Central memory CD8-positive, alpha-beta T cell (primary cell): ENCODE measurements around the gene IL21R.
A peak's percentile ranks its signal among the peaks of the same experiment; 100 is the strongest.
"Not testable (repeated sequence)": the region's sequence is repeated elsewhere in the genome, so short reads cannot be mapped to it uniquely, and the experiment has no call there.

ENCODE experiments used
- ATAC-seq: fragments of 150-1000 bp; cut with Tn5 transposase; replicated peaks from 2 replicates; pipeline ENCODE4 v1.10.0; 2022; ENCODE audit warnings: mild to moderate bottlenecking, moderate FRiP score, moderate number of reproducible peaks; ENCODE audit not compliant: poor library complexity, severe bottlenecking; ENCODE audit errors: extremely low read depth
- DNase-seq, 2 donors: peaks; one replicate each; pipeline ENCODE4 v3.0.0; 2021; ENCODE audit warnings: low spot score in 2 of 2
- H3K27ac Mint-ChIP-seq: one replicate; pipeline ENCODE4 v1.8.0; 2022; ENCODE audit warnings: low read depth, mild to moderate bottlenecking, moderate library complexity, mixed read lengths
- H3K27me3 Mint-ChIP-seq: one replicate; pipeline ENCODE4 v1.8.0; 2022; ENCODE audit warnings: mixed read lengths
- H3K36me3 Mint-ChIP-seq: one replicate; pipeline ENCODE4 v1.8.0; 2022; ENCODE audit warnings: mild to moderate bottlenecking, moderate library complexity, mixed read lengths; ENCODE audit not compliant: insufficient read depth
- H3K4me1 Mint-ChIP-seq: one replicate; pipeline ENCODE4 v1.8.0; 2022; ENCODE audit warnings: mixed read lengths
- H3K4me3 Mint-ChIP-seq: one replicate; pipeline ENCODE4 v1.8.0; 2022; ENCODE audit warnings: mild to moderate bottlenecking, moderate library complexity, mixed read lengths
- H3K9me3 Mint-ChIP-seq: one replicate; pipeline ENCODE4 v1.8.0; 2022; ENCODE audit warnings: mixed read lengths

IL21R gene

DNA sequence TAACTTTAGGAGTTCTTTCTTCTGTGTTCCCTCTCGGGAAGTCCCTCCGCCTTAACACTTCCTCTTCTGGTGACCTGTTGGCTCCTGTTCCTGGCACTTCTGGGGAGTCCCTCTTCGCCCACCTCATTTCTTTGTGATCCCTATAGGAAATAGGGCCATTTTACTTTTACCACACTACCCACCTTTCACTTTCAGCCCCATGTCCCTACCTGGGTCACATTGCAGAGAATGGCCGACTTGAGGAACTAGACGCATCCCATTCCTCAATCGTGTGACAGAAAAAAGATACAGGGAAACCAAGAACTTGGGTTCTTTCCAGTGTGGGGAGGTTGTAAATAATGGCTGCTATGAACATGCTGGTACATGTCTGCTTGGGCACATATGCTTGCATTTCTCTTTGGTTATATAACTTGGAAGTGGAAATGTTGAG lies 6.6 kb downstream of the IL21R start:
- H3K4me1 Mint-ChIP-seq, result peaks cover 80% of the 10 kb centered on the region
- no peaks in the 10 kb centered on the region for H3K27me3 Mint-ChIP-seq
- no peaks in the 10 kb centered on the region for H3K9me3 Mint-ChIP-seq
- peak overlapping the region; percentile 98 for H3K4me3 Mint-ChIP-seq
- ATAC-seq (no peak), DNase-seq (no peak)
- peak overlapping the region; percentile 100 for H3K27ac Mint-ChIP-seq
- peaks cover 49% of the 10 kb centered on the region for H3K36me3 Mint-ChIP-seq

DNA sequence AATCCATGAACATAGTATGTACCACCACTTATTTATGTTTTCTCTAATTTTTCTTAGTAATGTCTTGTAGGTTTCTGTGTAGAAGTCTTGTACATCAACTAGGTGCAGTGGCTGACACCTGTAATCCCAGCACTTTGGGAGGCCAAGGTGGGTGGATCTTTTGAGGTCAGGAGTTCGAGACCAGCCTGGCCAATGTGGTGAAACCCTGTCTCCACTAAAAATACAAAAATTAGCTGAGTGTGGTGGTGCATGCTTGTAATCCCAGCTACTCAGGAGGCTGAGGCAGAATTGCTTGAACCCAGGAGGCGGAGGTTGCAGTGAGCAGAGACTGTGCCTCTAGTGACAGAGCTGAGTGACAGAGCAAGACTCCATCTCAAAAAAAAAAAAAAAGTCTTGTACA lies 8.0 kb downstream of the IL21R start:
- H3K27ac Mint-ChIP-seq, H3K4me3 Mint-ChIP-seq, H3K27me3 Mint-ChIP-seq, ATAC-seq, H3K9me3 Mint-ChIP-seq: not testable (repeated sequence)
- peak in 1 of 2 donors; percentile 8 for DNase-seq
- peaks cover 43% of the 10 kb centered on the region for H3K36me3 Mint-ChIP-seq
- H3K4me1 Mint-ChIP-seq, result peaks cover 79% of the 10 kb centered on the region

- Mint-ChIP-seq H3K27ac (no peak overlapping the region), H3K4me3 (peak overlapping the region; percentile 11), H3K36me3 (peaks cover 41% of the 10 kb centered on the region), H3K9me3 (no peaks in the 10 kb centered on the region), H3K4me1 (peaks cover 80% of the 10 kb centered on the region), H3K27me3 (no peaks in the 10 kb centered on the region)
- no peak for ATAC-seq
- DNase-seq, result no peak
Observed at GRCh38 chr16:27410761-27411160, 8.8 kb downstream of the IL21R start.

- Mint-ChIP-seq H3K9me3 (no peaks in the 10 kb centered on the region), H3K27ac (peak overlapping the region; percentile 1), H3K27me3 (no peaks in the 10 kb centered on the region), H3K4me1 (peaks cover 59% of the 10 kb centered on the region), H3K36me3 (peaks cover 42% of the 10 kb centered on the region), H3K4me3 (peak overlapping the region; percentile 33)
- DNase-seq (no peak), ATAC-seq (no peak)
Observed at GRCh38 chr16:27413956-27414355, 12.0 kb downstream of the IL21R start.

GRCh38 chr16:27414788-27415431 lies 12.9 kb downstream of the IL21R start:
- DNase-seq, result no peak
- Mint-ChIP-seq H3K4me3 (no peak overlapping the region), H3K27ac (peak overlapping the region; percentile 1), H3K36me3 (peaks cover 48% of the 10 kb centered on the region), H3K9me3 (no peaks in the 10 kb centered on the region), H3K27me3 (no peaks in the 10 kb centered on the region), H3K4me1 (peaks cover 63% of the 10 kb centered on the region)
- no peak for ATAC-seq

GRCh38 chr16:27417047-27417671 lies 15.2 kb downstream of the IL21R start:
- peaks cover 47% of the 10 kb centered on the region for H3K36me3 Mint-ChIP-seq
- H3K4me1 Mint-ChIP-seq, result peaks cover 55% of the 10 kb centered on the region
- ATAC-seq (no peak), DNase-seq (peak in 1 of 2 donors; percentile 9)
- no peaks in the 10 kb centered on the region for H3K27me3 Mint-ChIP-seq
- no peak overlapping the region for H3K4me3 Mint-ChIP-seq
- H3K9me3 Mint-ChIP-seq, result peaks cover 7% of the 10 kb centered on the region
- peak overlapping the region; percentile 63 for H3K27ac Mint-ChIP-seq

- Mint-ChIP-seq H3K4me1 (peaks cover 48% of the 10 kb centered on the region), H3K27ac (peak overlapping the region; percentile 77), H3K36me3 (peaks cover 44% of the 10 kb centered on the region), H3K4me3 (peak overlapping the region; percentile 22), H3K27me3 (no peaks in the 10 kb centered on the region), H3K9me3 (peaks cover 12% of the 10 kb centered on the region)
- DNase-seq, result no peak
- no peak for ATAC-seq
Observed at GRCh38 chr16:27421961-27422740, 20.2 kb downstream of the IL21R start.

DNA sequence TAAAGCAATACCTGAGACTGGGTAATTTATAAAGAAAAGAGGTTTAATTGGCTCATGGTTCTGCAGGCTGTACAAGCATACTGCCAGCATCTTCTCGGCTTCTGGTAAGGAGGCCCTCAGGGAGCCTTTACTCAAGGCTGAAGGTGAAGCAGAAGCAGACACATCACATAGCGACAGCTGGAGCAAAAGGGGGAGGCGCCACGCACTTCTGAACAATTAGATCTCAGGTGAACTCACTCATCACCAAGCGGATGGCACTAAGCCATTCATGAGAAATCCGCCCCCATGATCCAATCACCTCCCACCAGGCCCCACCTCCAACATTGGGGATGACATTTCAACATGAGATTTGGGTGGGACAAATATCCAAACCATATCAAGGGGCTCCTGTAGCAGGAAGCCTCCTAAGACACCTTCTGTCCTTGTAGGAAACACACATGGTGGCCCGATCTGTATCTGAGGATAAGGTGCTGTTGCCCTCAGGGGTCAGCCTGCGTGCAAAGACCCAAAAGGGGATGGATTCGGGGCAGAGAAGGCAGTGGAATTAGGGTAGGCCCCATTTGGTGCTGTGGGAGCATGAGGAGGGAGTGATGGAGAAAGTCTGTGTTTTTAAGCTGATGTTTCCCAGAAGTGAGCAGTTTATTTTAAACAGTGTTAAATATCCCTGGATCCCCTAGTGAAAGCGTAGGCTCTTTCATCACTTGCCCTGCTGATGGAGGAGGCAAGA lies 23.0 kb downstream of the IL21R start:
- no peak overlapping the region for H3K4me3 Mint-ChIP-seq
- no peaks in the 10 kb centered on the region for H3K27me3 Mint-ChIP-seq
- peak overlapping the region; percentile 77 for H3K27ac Mint-ChIP-seq
- DNase-seq, result peak in 1 of 2 donors; percentile 4
- peaks cover 12% of the 10 kb centered on the region for H3K9me3 Mint-ChIP-seq
- peaks cover 28% of the 10 kb centered on the region for H3K36me3 Mint-ChIP-seq
- ATAC-seq, result no peak
- H3K4me1 Mint-ChIP-seq, result peaks cover 49% of the 10 kb centered on the region

DNA sequence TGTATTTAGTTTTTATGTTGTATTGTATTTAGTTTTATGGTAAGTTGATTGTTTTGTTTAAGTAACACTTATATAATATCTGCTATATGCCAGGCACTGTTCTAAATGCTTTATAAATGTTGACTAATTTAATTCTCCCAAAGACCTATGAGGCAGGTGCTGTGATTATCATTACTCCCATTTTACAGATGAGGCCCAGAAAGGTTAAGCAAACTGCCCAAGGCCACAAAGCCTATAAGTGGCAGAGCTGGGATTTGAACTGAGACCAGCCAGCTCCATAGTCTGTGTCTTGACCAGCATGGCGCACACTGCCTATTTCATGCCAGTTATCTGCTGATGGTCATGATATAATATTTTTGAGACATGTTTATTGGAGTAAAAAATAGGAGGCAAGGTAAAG lies 24.0 kb downstream of the IL21R start:
- peak overlapping the region; percentile 77 for H3K27ac Mint-ChIP-seq
- no peaks in the 10 kb centered on the region for H3K27me3 Mint-ChIP-seq
- ATAC-seq (no peak), DNase-seq (no peak)
- H3K36me3 Mint-ChIP-seq, result peaks cover 30% of the 10 kb centered on the region
- H3K9me3 Mint-ChIP-seq, result peaks cover 8% of the 10 kb centered on the region
- peaks cover 47% of the 10 kb centered on the region for H3K4me1 Mint-ChIP-seq
- H3K4me3 Mint-ChIP-seq, result no peak overlapping the region

DNA sequence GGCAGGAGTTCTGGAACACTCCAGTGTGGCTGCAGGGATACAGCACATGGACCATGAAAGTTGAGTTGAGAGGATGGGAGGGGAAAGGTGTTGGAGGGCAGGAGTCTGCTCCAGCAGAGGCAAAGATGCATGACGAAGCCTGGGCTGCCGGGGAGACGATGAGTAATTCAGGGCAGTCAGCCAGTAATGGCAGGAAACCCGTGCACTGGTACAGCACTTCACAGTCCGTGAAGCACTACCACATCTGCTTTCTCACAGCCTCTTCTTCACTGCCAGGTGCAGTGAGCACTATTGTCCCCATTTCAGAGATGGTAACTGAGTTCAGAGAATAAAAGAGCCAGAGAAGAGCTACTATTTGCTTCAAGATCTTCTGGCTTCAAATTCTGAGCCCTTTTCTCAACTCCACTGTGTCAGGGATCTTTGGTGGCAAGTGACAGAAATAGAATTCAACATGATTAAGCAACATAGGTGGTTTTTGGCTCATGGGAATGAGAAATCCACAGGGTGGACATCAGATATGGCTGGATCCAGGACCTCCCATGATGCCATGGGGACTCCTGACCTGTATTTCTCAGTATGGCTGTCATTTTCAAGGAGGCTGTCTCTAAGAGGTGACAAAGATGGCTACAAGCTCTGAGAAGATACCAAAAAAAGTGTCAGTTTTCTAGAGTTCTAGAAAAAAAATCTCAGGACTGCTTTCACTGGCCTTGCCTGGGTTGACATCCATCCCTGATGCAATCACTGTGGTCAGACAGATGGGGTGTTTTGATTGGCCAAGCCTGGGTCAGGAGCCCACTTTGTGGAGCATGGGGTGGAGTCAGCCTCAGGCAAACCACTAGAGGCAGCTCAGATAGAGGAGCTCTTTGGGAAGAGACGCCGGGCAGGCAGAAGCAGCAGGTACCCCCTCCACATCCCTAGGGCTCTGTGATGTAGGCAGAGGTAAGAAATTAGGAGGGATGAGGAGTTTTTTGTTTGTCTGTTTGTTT lies 24.7 kb downstream of the IL21R start:
- Mint-ChIP-seq H3K27me3 (no peaks in the 10 kb centered on the region), H3K4me3 (no peak overlapping the region), H3K36me3 (peaks cover 36% of the 10 kb centered on the region), H3K27ac (peak overlapping the region; percentile 77), H3K9me3 (peaks cover 6% of the 10 kb centered on the region), H3K4me1 (peaks cover 47% of the 10 kb centered on the region)
- ATAC-seq (peak; percentile 99), DNase-seq (peak; percentile 42 to 70)

GRCh38 chr16:27427538-27427937 lies 25.6 kb downstream of the IL21R start:
- peak overlapping the region; percentile 77 for H3K27ac Mint-ChIP-seq

More at GRCh38 chr16:27427538-27427937, 25.6 kb downstream of the IL21R start:
- Mint-ChIP-seq H3K4me1 (peaks cover 43% of the 10 kb centered on the region), H3K4me3 (no peak overlapping the region), H3K36me3 (peaks cover 42% of the 10 kb centered on the region), H3K9me3 (peaks cover under 1% of the 10 kb centered on the region), H3K27me3 (no peaks in the 10 kb centered on the region)
- DNase-seq (peak in 1 of 2 donors; percentile 4), ATAC-seq (no peak)
